ENCODE results near the gene KIFAP3.

The KIFAP3 gene

GRCh38 chr1:170027760-170028159 is 46.7 kb downstream of the KIFAP3 start:
- H4K20me1 ChIP-seq (ENCODE audit: control insufficient read depth, insufficient read depth, low read depth, low read length), result no peaks in the 10 kb centered on the region
- no peaks in the 10 kb centered on the region for H3K9me3 ChIP-seq (ENCODE audit: control insufficient read depth, insufficient read depth, low read length)
- no peaks in the 10 kb centered on the region; the same call in 1 of the 2 replicates for H3K9me2 ChIP-seq (replicated peaks; ENCODE audit: control insufficient read depth, low read length)
- H3K27ac ChIP-seq (ENCODE audit: low read depth, low read length), result no peak overlapping the region
- no peak overlapping the region for H3K4me3 ChIP-seq (ENCODE audit: low read length)
- no peaks in the 10 kb centered on the region for H3F3A ChIP-seq (ENCODE audit: control insufficient read depth, insufficient read depth)
- H3K79me2 ChIP-seq (ENCODE audit: control insufficient read depth, low read length), result no peaks in the 10 kb centered on the region
- no peaks in the 10 kb centered on the region for H3K36me3 ChIP-seq (ENCODE audit: control insufficient read depth, low read length)
- no peaks in the 10 kb centered on the region for H3K4me1 ChIP-seq (ENCODE audit: control insufficient read depth, low read length)
- TF ChIP-seq CTCF (IDR thresholded peaks at IDR 0.05; ENCODE audit: low read depth, low read length, poor library complexity, severe bottlenecking), result no peak
- no peak for TF ChIP-seq EZH2phosphoT487 (IDR thresholded peaks at IDR 0.05; ENCODE audit: borderline replicate concordance, low read length)
- no peak overlapping the region for H3K4me2 ChIP-seq (ENCODE audit: low read length)
- H3K27me3 ChIP-seq (ENCODE audit: control insufficient read depth, low read length), result no peaks in the 10 kb centered on the region

DNA sequence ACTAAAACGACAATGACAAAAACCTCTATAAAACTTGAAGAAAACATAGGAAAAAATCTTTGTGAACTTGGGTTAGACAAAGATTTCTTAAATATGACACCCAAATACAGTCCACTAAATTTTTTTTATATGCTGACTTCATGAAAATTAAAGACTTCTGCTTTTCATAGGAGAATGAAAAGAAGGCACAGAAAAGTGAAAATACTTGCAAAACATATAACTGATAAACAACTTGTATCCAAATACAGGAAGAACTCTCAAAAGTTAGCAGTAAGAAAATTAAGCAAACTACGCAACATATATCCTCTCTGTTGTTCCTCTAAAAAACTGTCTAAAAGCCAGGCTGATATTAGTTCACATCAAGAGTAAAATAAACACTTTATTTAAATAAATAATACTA is 53.6 kb downstream of the KIFAP3 start:
- TF ChIP-seq EZH2phosphoT487 (IDR thresholded peaks at IDR 0.05; ENCODE audit: borderline replicate concordance, low read length) (no peak), CTCF (IDR thresholded peaks at IDR 0.05; ENCODE audit: low read depth, low read length, poor library complexity, severe bottlenecking) (no peak)
- Histone ChIP-seq H3F3A (ENCODE audit: control insufficient read depth, insufficient read depth) (no peaks in the 10 kb centered on the region), H3K9me3 (ENCODE audit: control insufficient read depth, insufficient read depth, low read length) (no peaks in the 10 kb centered on the region)

GRCh38 chr1:170017478-170017877 is 57.0 kb downstream of the KIFAP3 start:
- Histone ChIP-seq H4K20me1 (ENCODE audit: control insufficient read depth, insufficient read depth, low read depth, low read length) (no peaks in the 10 kb centered on the region), H3K4me2 (ENCODE audit: low read length) (no peak overlapping the region), H3K27ac (ENCODE audit: low read depth, low read length) (no peak overlapping the region), H3K9me2 (replicated peaks; ENCODE audit: control insufficient read depth, low read length) (no peaks in the 10 kb centered on the region), H3F3A (ENCODE audit: control insufficient read depth, insufficient read depth) (no peaks in the 10 kb centered on the region), H3K4me3 (ENCODE audit: low read length) (no peak overlapping the region), H3K79me2 (ENCODE audit: control insufficient read depth, low read length) (no peaks in the 10 kb centered on the region), H3K36me3 (ENCODE audit: control insufficient read depth, low read length) (no peaks in the 10 kb centered on the region), H3K9me3 (ENCODE audit: control insufficient read depth, insufficient read depth, low read length) (no peaks in the 10 kb centered on the region), H3K4me1 (ENCODE audit: control insufficient read depth, low read length) (no peaks in the 10 kb centered on the region), H3K27me3 (ENCODE audit: control insufficient read depth, low read length) (no peaks in the 10 kb centered on the region)
- TF ChIP-seq CTCF (IDR thresholded peaks at IDR 0.05; ENCODE audit: low read depth, low read length, poor library complexity, severe bottlenecking) (no peak), EZH2phosphoT487 (IDR thresholded peaks at IDR 0.05; ENCODE audit: borderline replicate concordance, low read length) (no peak)

More for the DNA sequence above, 53.6 kb downstream of the KIFAP3 start:
- Histone ChIP-seq H3K27me3 (ENCODE audit: control insufficient read depth, low read length) (no peaks in the 10 kb centered on the region), H3K27ac (ENCODE audit: low read depth, low read length) (no peak overlapping the region), H3K4me2 (ENCODE audit: low read length) (no peak overlapping the region), H4K20me1 (ENCODE audit: control insufficient read depth, insufficient read depth, low read depth, low read length) (no peaks in the 10 kb centered on the region), H3K4me3 (ENCODE audit: low read length) (no peak overlapping the region), H3K36me3 (ENCODE audit: control insufficient read depth, low read length) (no peaks in the 10 kb centered on the region), H3K9me2 (replicated peaks; ENCODE audit: control insufficient read depth, low read length) (no peaks in the 10 kb centered on the region; the same call in 1 of the 2 replicates), H3K79me2 (ENCODE audit: control insufficient read depth, low read length) (no peaks in the 10 kb centered on the region), H3K4me1 (ENCODE audit: control insufficient read depth, low read length) (no peaks in the 10 kb centered on the region)
